Smooth muscle cell (in vitro differentiated cells): ENCODE measurements around the gene ASCC2. TPM values are rescaled to one million over a fixed set of nuclear protein-coding genes. Genes with fewer than 3 reads are reported as not detected.

Experiments
- DNase-seq: peaks from one replicate; lab custom pipeline; 2025; ENCODE audit not compliant: unreplicated experiment; lab: John Stamatoyannopoulos, UW
- H2AFZ ChIP-seq: fragments of 200-600 bp; sonication (generic); 2 replicates; pipeline ENCODE4 v1.6.0; 2016; ENCODE audit warnings: antibody characterized with exemption, low read depth, mild to moderate bottlenecking
- H3F3A ChIP-seq: fragments of 200-600 bp; sonication (generic); 2 replicates; pipeline ENCODE4 v1.6.0; 2017; ENCODE audit warnings: antibody characterized with exemption, low read depth
- H3K27ac ChIP-seq: fragments of 200-600 bp; sonication (generic); 2 replicates; pipeline ENCODE4 v1.5.1; 2016; ENCODE audit warnings: low read depth, mild to moderate bottlenecking
- H3K27me3 ChIP-seq: fragments of 200-600 bp; sonication (generic); 2 replicates; pipeline ENCODE4 v1.6.1; 2016; ENCODE audit warnings: low read depth, mild to moderate bottlenecking
- H3K36me3 ChIP-seq: fragments of 200-600 bp; sonication (generic); 2 replicates; pipeline ENCODE4 v1.5.1; 2016; ENCODE audit warnings: low read depth
- H3K4me1 ChIP-seq: fragments of 200-600 bp; sonication (generic); 2 replicates; pipeline ENCODE4 v1.5.1; 2016; ENCODE audit warnings: low read depth
- H3K4me2 ChIP-seq: fragments of 200-600 bp; sonication (generic); 2 replicates; pipeline ENCODE4 v1.6.0; 2016; ENCODE audit warnings: mild to moderate bottlenecking
- H3K4me3 ChIP-seq: fragments of 200-600 bp; sonication (generic); 2 replicates; pipeline ENCODE4 v1.5.1; 2016; ENCODE audit warnings: mild to moderate bottlenecking
- H3K79me2 ChIP-seq: fragments of 200-600 bp; sonication (generic); 2 replicates; pipeline ENCODE4 v1.6.0; 2016; ENCODE audit warnings: low read depth, mild to moderate bottlenecking
- H3K9ac ChIP-seq: fragments of 200-600 bp; sonication (generic); 2 replicates; pipeline ENCODE4 v1.6.0; 2016; ENCODE audit warnings: low read depth
- H3K9me3 ChIP-seq: fragments of 200-600 bp; sonication (generic); replicated peaks from 2 replicates; pipeline ENCODE4 v1.5.1; 2016; ENCODE audit warnings: low read depth
- H4K20me1 ChIP-seq: fragments of 200-600 bp; sonication (generic); 2 replicates; pipeline ENCODE4 v1.6.0; 2016; ENCODE audit warnings: low read depth
- WGBS: methylation state at CpG from one replicate; pipeline ENCODE4 v1.1.7; 2016; ENCODE audit warnings: low lambda C conversion rate; 5-methylcytosine and 5-hydroxymethylcytosine counted together
- polyA plus RNA-seq: library from polyadenylated mRNA; unstranded; fragments of >200 nt; fragmentation: Nextera tagmentation; extraction: Ambion mirVana; gene quantifications from 2 replicates; pipeline ENCODE4 v1.2.1, GENCODE V29; 2016
- total RNA-seq: library from RNA; depleted of rRNA; stranded (reverse); fragments of >200 nt; gene quantifications from 2 replicates; pipeline ENCODE4 v1.2.3, GENCODE V29; 2014
- TF ChIP-seq, protein P1 (sequence below): fragments of 200-600 bp; sonication (generic); IDR thresholded peaks from 2 replicates; pipeline ENCODE4 v1.5.1; 2017; ENCODE audit warnings: borderline replicate concordance, mild to moderate bottlenecking, antibody characterized with exemption; ENCODE audit not compliant: insufficient read depth, poor library complexity, severe bottlenecking

Gene ASCC2
- total and polyA plus RNA-seq, 2 experiments from 2014 or later = 32.1 to 58.9 TPM

DNA sequence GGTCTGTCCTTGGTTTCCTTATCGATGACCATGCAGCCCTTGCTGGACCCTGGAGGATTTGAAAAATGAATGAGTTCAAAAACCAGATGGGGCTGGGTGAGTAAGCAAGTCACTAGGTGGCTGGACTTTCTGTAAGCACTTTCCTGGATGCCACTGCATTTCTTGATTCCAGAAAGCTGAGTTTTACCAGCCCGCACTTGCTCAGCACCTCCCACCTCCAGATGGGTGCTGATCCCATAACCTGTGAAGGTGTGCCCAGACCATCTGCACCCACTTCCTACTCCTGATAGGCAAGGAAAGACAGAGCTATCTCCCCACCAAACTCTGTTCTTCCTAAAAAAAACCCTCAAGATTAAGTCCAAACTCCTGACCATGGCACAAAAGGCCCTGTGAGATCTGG lies 21.1 kb downstream of the ASCC2 start:
- H3K36me3 ChIP-seq = no peaks in the 10 kb centered on the region
- TF ChIP-seq, protein P1, sequence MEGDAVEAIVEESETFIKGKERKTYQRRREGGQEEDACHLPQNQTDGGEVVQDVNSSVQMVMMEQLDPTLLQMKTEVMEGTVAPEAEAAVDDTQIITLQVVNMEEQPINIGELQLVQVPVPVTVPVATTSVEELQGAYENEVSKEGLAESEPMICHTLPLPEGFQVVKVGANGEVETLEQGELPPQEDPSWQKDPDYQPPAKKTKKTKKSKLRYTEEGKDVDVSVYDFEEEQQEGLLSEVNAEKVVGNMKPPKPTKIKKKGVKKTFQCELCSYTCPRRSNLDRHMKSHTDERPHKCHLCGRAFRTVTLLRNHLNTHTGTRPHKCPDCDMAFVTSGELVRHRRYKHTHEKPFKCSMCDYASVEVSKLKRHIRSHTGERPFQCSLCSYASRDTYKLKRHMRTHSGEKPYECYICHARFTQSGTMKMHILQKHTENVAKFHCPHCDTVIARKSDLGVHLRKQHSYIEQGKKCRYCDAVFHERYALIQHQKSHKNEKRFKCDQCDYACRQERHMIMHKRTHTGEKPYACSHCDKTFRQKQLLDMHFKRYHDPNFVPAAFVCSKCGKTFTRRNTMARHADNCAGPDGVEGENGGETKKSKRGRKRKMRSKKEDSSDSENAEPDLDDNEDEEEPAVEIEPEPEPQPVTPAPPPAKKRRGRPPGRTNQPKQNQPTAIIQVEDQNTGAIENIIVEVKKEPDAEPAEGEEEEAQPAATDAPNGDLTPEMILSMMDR = no peak
- no peaks in the 10 kb centered on the region for H3K4me1 ChIP-seq
- H3K9ac ChIP-seq = no peak overlapping the region
- H4K20me1 ChIP-seq = no peaks in the 10 kb centered on the region
- peaks cover 3% of the 10 kb centered on the region for H3F3A ChIP-seq
- no peak overlapping the region for H3K27ac ChIP-seq
- 94% methylated on average over 2 of the region's 2 CpGs for WGBS
- no peaks in the 10 kb centered on the region for H3K27me3 ChIP-seq
- no peak for DNase-seq
- no peak overlapping the region for H3K4me2 ChIP-seq
- no peak overlapping the region for H2AFZ ChIP-seq
- no peaks in the 10 kb centered on the region for H3K79me2 ChIP-seq
- no peak overlapping the region for H3K4me3 ChIP-seq
- H3K9me3 ChIP-seq = no peaks in the 10 kb centered on the region

GRCh38 chr22:29816539-29816938 lies 21.5 kb downstream of the ASCC2 start:
- DNase-seq = no peak
- no peaks in the 10 kb centered on the region for H3K9me3 ChIP-seq
- H3K36me3 ChIP-seq = no peaks in the 10 kb centered on the region
- no peak overlapping the region for H3K9ac ChIP-seq
- no peak overlapping the region for H3K4me2 ChIP-seq
- no peak overlapping the region for H2AFZ ChIP-seq
- H3K27ac ChIP-seq = no peak overlapping the region
- WGBS = 85% methylated on average over 6 of the region's 6 CpGs
- no peaks in the 10 kb centered on the region for H3F3A ChIP-seq
- no peaks in the 10 kb centered on the region for H3K4me1 ChIP-seq
- H3K79me2 ChIP-seq = no peaks in the 10 kb centered on the region
- no peaks in the 10 kb centered on the region for H4K20me1 ChIP-seq
- H3K27me3 ChIP-seq = no peaks in the 10 kb centered on the region
- no peak overlapping the region for H3K4me3 ChIP-seq
- TF ChIP-seq, protein P1 = no peak

- TF ChIP-seq, protein P1 = no peak
Measured at GRCh38 chr22:29816128-29816527, 21.9 kb downstream of the ASCC2 start.

GRCh38 chr22:29815580-29815979 lies 22.5 kb downstream of the ASCC2 start:
- no peak overlapping the region for H3K4me2 ChIP-seq

More at GRCh38 chr22:29816128-29816527, 21.9 kb downstream of the ASCC2 start:
- H3F3A ChIP-seq = no peaks in the 10 kb centered on the region
- H3K9me3 ChIP-seq = no peaks in the 10 kb centered on the region
- no peak overlapping the region for H2AFZ ChIP-seq
- no peak for DNase-seq
- H3K79me2 ChIP-seq = no peaks in the 10 kb centered on the region
- H3K4me2 ChIP-seq = no peak overlapping the region
- no peaks in the 10 kb centered on the region for H3K27me3 ChIP-seq
- H3K4me1 ChIP-seq = no peaks in the 10 kb centered on the region
- no peak overlapping the region for H3K4me3 ChIP-seq
- H3K27ac ChIP-seq = no peak overlapping the region
- no peaks in the 10 kb centered on the region for H4K20me1 ChIP-seq
- H3K9ac ChIP-seq = no peak overlapping the region
- H3K36me3 ChIP-seq = no peaks in the 10 kb centered on the region
- WGBS = 86% methylated on average over 2 of the region's 2 CpGs

More at GRCh38 chr22:29815580-29815979, 22.5 kb downstream of the ASCC2 start:
- Histone ChIP-seq H3F3A (no peaks in the 10 kb centered on the region), H4K20me1 (no peaks in the 10 kb centered on the region), H3K4me3 (no peak overlapping the region), H3K9ac (no peak overlapping the region), H3K27ac (no peak overlapping the region), H3K4me1 (no peaks in the 10 kb centered on the region), H3K9me3 (no peaks in the 10 kb centered on the region), H3K36me3 (no peaks in the 10 kb centered on the region), H2AFZ (no peak overlapping the region), H3K27me3 (no peaks in the 10 kb centered on the region), H3K79me2 (no peaks in the 10 kb centered on the region)
- 95% methylated on average over 4 of the region's 4 CpGs for WGBS
- DNase-seq = no peak
- TF ChIP-seq, protein P1 = no peak
